Measurements from ENCODE around the gene CCDC169. TPM values are rescaled to one million over a fixed set of nuclear protein-coding genes. Genes with fewer than 3 reads are reported as not detected.
A peak's percentile ranks its signal among the peaks of the same experiment; 100 is the strongest.
"Not testable (repeated sequence)": the region's sequence is repeated elsewhere in the genome, so short reads cannot be mapped to it uniquely, and the experiment has no call there.

The CCDC169 gene
- 8.0 and 12.2 TPM in 2 replicates for total RNA-seq (2014; rRNA removed; shearing (Covaris generic))
- polyA plus RNA-seq (2014; cell fraction: nucleus; rRNA removed): 5.1 and 10.9 TPM in 2 replicates

DNA sequence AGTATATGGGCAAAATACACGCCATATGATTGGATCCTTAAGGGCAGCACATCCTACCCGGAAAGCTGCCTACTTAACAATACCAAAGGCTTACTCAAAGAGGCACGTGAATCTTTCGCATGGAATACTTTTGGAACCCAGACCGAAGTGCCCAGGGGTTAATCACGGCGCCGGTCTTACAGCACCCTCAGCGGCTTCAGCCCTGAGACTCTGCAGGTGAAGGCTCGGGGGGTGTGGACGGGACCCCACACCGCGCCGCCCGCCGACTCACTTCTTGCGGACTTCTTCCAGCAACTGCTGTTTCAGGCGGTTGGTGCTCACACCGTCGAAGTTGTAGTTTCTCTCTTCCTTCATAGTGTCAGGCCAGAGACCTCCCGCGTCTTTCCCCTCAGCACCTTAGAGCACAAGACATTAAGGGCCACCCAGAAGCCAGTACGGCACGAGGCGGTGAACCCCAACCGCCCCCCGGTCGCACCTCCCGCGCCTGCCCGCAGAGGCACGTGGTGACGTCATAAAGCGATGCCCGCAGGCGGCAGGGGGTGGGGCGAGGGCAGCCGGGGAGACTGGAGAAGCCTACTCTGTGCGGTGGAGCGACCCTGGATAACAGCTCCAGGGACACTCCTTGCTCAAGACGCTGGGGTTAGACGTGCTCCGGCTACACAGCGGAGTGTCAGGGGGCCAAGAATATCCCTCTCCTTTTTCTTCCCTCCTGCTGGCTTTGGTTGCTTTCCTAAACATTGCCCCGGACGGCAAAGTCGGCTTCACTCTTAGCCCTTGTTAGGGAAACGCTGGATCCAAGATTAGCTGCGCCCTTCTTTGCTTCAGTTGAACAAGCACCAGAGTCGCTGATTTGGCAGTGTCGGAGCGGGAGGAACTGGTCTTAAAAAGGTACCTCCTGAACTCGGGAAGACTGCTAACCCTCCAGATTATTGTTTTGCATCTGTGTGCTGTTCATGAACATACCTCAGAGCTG, at the start of gene CCDC169:
TSS of gene CCDC169 (minus strand) at position 449 of the 973 bp plus-strand sequence. CDS start at position 354, 95 bp downstream.
- peak; percentile 56 for DNase-seq (ENCODE audit: extremely low read depth, low read depth)

- peak; percentile 89 for DNase-seq (ENCODE audit: extremely low read depth, low read depth)
Observed at GRCh38 chr13:36346222-36347083, 48.8 kb upstream of the CCDC169 start, which contains the start of gene SPART. SPART (minus strand) TSS chr13:36346394; CDS start chr13:36335830, 10,564 bp downstream.

GRCh38 chr13:36345438-36346221, 48.0 kb upstream of the CCDC169 start:
- peak; percentile 72 for DNase-seq (ENCODE audit: extremely low read depth, low read depth)

GRCh38 chr13:36344886-36345437, 47.3 kb upstream of the CCDC169 start:
- DNase-seq (ENCODE audit: extremely low read depth, low read depth): no peak

DNA sequence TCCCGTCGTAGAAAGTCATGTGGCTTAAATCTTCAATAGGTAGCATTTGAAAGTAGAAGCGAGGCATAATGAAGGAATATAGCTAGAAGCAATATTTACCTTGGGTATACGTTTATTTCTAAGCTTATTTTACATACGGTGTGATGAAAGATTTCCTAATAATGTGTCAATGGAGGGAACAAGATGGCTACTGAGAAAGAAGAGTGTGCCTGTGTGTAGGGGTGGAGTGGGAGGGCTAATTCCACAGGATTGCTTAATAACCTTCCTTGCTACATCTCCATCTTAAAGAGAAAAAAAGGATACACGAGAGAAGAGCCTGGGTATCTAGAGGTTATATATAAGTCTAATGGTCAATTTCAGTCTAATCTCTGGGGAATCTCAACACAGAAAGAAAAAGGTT, 46.6 kb upstream of the CCDC169 start:
- peak; percentile 61 for DNase-seq (ENCODE audit: extremely low read depth, low read depth)

DNA sequence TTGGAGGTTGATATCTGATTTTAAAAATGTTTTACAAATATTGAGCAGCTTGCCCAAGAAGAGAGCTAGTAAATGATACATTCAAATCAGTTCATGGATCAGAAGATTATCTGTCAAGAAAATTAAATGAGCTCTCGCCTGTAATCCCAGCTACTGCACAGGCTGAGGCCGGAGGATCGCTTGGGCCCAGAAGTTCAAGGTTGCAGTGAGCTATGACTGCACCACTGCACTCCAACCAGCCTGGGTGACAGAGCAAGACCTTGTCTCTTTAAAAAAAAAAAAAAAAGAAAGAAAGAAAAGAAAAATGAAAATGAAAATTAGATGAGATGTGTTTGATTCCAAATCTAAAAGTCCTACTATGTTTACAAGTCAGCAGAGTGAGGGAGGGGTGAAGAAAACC, 46.2 kb upstream of the CCDC169 start:
- no peak for DNase-seq (ENCODE audit: extremely low read depth, low read depth)

GRCh38 chr13:36342715-36343114, 45.1 kb upstream of the CCDC169 start:
- no peak for DNase-seq (ENCODE audit: extremely low read depth, low read depth)

GRCh38 chr13:36341718-36342117, 44.1 kb upstream of the CCDC169 start:
- no peak for DNase-seq (ENCODE audit: extremely low read depth, low read depth)

- DNase-seq (ENCODE audit: extremely low read depth, low read depth): no peak
Observed at GRCh38 chr13:36339600-36340155, 42.1 kb upstream of the CCDC169 start.

DNA sequence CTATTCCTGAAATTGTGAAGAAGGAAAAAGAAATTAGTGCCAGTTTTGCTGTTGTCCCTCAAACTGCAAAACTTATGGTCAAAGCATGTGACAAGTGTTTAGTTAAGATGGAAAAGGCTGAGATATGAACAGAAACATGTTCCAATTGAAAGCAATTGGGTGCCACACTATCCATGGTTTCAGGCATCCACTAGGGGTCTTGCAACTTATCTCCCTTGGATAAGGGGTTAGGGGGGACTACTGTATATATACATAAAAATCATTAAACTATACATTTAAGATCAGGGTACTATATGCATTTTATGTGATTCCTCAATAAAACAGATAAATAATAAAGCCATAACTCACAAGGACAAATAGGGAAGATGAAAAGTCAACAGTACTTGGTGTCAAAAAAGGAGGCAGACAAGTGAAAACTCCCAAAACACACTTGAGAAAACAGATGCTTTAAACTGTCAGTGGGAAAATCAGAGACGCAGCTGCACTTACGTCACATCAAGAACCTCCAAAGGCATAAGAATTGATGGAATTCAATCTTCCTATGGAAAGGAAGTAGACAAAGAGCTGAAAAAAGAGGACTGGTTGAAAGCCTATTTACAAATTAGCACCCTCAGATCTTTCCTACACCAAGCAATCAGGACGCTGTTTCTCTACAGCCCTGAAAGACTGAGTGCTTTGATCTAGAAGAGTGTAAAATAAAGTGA, 40.5 kb upstream of the CCDC169 start:
- DNase-seq (ENCODE audit: extremely low read depth, low read depth): no peak

DNA sequence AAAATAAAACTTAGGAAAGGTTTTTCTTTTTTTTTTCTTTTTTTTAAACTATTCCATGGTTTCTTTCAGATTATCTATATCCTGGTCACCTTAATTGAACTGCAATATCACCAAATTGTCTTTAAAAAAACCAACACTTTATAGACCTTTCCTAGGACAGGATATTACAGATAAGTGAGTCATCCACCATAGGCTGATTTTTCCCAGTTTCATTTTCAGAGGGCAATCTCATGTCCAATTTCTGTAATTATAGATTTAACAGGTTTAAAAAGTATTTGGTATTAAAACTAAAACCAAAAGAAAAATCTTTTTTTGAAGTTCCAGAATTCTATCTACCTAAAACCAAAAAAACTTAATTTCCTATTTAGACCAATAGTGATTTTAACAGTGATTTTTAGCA, 35.4 kb upstream of the CCDC169 start:
- no peak for DNase-seq (ENCODE audit: extremely low read depth, low read depth)

DNA sequence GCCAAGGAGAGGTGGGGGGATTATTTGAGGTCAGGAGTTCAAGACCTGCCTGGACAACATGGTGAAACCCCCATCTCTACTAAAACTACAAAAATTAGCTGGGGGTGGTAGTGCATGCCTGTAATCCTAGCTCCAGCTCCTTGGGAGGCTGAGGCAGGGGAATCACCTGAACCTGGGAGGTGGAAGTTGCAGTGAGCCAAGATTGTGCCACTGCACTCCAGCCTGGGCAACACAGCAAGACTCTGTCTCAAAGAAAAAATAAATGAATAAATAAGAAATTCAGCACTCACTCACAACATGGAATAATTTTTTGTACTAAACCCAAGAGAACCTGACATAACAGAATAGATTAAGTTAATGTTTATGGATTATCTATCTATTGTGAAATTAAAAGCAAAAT, 34.6 kb upstream of the CCDC169 start:
- DNase-seq (ENCODE audit: extremely low read depth, low read depth): not testable (repeated sequence)

GRCh38 chr13:36331280-36331679, 33.7 kb upstream of the CCDC169 start:
- no peak for DNase-seq (ENCODE audit: extremely low read depth, low read depth)

DNA sequence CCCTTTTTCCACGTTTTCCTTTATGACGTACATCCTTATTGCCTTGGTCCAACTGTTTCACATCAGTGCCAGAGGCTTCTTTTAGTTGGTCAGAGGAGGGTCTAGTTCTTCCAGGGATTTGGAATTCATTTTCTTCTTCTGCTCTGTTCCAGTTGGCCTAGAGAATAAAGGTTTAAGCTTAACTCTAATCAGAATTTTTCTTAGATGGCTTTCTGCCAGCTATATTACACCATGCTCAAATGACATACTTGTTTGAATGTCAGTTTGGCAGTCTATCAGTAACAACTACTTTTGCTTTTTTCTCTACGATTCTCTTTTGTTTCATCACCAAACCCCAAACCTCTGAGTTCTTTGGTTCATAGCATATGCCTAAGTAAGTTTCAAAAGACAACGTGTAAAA, 31.7 kb upstream of the CCDC169 start:
- DNase-seq (ENCODE audit: extremely low read depth, low read depth): no peak

DNA sequence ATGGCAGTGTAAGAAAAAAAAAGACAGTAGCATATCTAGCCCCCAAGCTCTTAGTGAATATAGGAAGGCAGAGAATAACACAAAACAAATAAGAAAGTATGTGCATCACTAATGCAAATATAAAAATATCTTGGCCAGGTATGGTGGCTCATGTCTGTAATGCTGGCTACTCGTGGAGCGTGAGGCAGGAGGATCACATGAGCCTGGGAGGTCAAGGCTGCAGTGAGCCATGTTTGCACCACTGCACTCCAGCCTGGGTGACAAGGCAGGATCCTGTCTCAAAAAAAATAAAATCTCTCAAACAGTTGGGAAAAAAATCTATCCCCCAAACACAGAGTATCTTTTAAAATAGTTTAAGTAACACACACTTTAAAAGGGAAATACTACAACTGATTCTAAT, 31.2 kb upstream of the CCDC169 start:
- DNase-seq (ENCODE audit: extremely low read depth, low read depth): no peak

- DNase-seq (ENCODE audit: extremely low read depth, low read depth): no peak
Observed at GRCh38 chr13:36325912-36326311, 28.3 kb upstream of the CCDC169 start.

DNA sequence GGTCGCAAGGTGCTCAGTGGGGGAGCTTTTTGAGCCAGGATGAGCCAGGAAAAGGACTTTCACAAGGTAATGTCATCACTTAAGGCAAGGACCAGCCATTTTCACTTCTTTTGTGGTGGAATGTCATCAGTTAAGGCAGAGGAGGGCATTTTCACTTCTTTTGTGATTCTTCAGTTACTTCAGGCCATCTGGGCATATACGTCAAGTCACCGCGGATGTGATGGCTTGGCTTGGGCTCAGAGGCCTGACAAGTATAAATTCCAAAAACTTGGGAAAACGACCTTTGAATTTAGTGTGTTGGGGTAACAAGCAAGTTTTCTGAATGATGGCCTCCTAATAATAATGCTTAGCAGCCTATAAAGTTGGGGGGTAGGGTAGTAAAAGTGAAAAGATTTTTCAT, 27.3 kb upstream of the CCDC169 start:
- not testable (repeated sequence) for DNase-seq (ENCODE audit: extremely low read depth, low read depth)

- no peak for DNase-seq (ENCODE audit: extremely low read depth, low read depth)
Observed at GRCh38 chr13:36323951-36324566, 26.4 kb upstream of the CCDC169 start.

- DNase-seq (ENCODE audit: extremely low read depth, low read depth): no peak
Observed at GRCh38 chr13:36323408-36323807, 25.8 kb upstream of the CCDC169 start.
